Umbilical cord (tissue), 2 donors: ENCODE measurements around the gene NMRAL1. TPM values are rescaled to one million over a fixed set of nuclear protein-coding genes. Genes with fewer than 3 reads are reported as not detected.

Experiments
- DNase-seq: peaks from one replicate; pipeline ENCODE4 v3.0.0-alpha.2; 2015; ENCODE audit warnings: low spot score
- total RNA-seq: library from RNA; depleted of rRNA; stranded (reverse); fragments of >200 nt; gene quantifications from one replicate; pipeline ENCODE4 v1.2.3, GENCODE V29; 2014; ENCODE audit warnings: low replicate concordance; ENCODE audit not compliant: insufficient read depth

The NMRAL1 gene
- total RNA-seq, 1 donor from 2014 or later: 17.1 TPM

- no peak for DNase-seq
These were observed 47.6 kb downstream of the NMRAL1 start for GRCh38 chr16:4426722-4427372.

- DNase-seq: no peak
These were observed 48.3 kb downstream of the NMRAL1 start for GRCh38 chr16:4426021-4426684.

DNA sequence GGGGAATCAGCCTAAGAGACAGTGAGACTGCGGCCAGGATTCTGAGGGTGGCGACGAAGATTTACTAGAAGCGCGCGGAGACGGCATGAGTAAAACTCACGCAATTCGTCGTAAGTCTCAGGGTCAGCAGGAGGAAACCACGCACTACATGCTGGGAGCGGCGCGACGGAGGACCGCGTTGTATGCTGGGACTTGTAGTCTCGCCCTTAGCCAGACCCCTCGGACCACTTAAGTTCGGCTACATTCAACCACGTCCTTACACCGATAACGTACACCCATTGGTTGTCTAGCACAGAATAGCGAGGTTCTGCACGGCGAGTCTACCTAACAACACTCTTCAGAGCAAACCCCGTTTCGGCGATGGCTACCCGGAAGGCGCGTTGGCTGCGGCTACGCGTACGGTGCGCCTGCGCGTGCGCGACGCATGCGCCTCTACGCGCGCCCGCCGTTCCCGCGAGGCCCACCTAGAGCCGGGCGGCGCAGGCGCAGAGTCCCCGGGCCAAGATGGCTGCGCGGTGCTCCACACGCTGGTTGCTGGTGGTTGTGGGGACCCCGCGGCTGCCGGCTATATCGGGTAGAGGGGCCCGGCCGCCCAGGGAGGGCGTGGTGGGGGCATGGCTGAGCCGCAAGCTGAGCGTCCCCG, 48.9 kb downstream of the NMRAL1 start, which contains the start of gene DNAJA3:
DNAJA3 (plus strand) TSS at position 491 of the 643 bp plus-strand sequence; CDS start at position 505, 14 bp downstream.
- peak; percentile 96 for DNase-seq

GRCh38 chr16:4420505-4421105, 53.8 kb downstream of the NMRAL1 start:
- DNase-seq: no peak

DNA sequence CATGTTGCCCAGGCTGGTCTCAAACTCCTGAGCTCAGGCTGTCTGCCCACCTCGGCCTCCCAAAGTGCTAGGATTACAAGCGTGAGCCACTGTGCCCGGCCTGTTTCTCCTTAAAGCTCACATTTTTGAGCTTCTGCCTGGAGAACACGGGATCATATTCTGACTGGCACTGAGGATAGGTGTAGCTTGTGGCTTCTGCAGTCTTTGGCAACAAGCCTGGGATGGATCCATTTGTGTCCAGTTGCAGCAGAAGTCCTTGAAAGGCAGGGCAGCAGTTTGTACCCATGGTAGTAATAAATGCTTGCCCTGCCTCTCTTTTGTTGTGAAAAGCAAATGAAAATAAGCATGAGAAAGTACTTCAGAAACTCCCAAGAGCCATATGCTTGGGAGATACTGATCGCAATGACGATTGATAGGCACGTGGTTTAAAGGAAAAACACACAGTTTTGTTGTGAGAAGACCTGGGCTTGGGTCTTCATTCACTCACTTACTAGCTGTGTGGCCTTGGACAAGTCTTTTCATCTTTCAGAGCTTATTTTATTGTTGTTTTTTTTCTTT, 54.9 kb downstream of the NMRAL1 start:
- no peak for DNase-seq

- peak; percentile 95 for DNase-seq
These were observed 58.0 kb downstream of the NMRAL1 start, which contains the start of gene CORO7 for GRCh38 chr16:4416200-4417032. Gene CORO7, minus strand, starts transcription at chr16:4416596. Its CDS starts 78 bp downstream, at chr16:4416518.

- peak; percentile 55 for DNase-seq
These were observed 58.8 kb downstream of the NMRAL1 start for GRCh38 chr16:4415538-4416199.

GRCh38 chr16:4414187-4414917, 60.1 kb downstream of the NMRAL1 start:
- no peak for DNase-seq

GRCh38 chr16:4412854-4413253, 61.6 kb downstream of the NMRAL1 start:
- DNase-seq: no peak

DNA sequence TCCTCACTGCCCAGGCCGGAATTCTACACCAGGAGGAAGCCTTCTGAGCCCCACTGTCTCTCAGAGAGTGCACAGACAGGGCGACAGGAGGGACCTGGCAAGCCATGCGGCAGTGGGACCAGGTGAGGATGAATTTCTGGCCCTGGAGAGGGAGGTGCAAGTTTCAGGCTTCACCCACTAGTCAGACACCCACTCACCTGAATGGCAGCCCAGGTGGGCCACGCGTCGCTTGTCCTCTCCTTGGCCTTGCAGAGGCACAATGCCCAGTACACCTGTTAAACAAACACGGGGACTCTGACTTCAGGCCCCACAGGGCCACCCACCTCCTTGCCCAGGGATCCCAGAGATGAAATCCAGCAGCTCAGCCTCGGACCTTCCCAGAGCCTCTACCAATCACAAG, 62.3 kb downstream of the NMRAL1 start:
- no peak for DNase-seq

Other genes with a start within 250 kb of the NMRAL1 start
- gene SRL, start 232.5 kb downstream of the NMRAL1 start, total RNA-seq: 1.4 TPM
- gene TFAP4, start 201.6 kb downstream of the NMRAL1 start, total RNA-seq: 24.8 TPM
- gene GLIS2, start 158.6 kb downstream of the NMRAL1 start, total RNA-seq: 8.9 TPM
- 1.7 TPM for gene PAM16, start 123.3 kb downstream of the NMRAL1 start, total RNA-seq
- gene VASN, start 102.8 kb downstream of the NMRAL1 start, total RNA-seq: 57.3 TPM
- gene CORO7, start 58.0 kb downstream of the NMRAL1 start, total RNA-seq: 53.2 TPM
- 17.1 TPM for gene DNAJA3, start 48.8 kb downstream of the NMRAL1 start, total RNA-seq
- gene HMOX2, start 1.8 kb upstream of the NMRAL1 start, total RNA-seq: 32.3 TPM
- 7.9 TPM for gene CDIP1, start 64.1 kb upstream of the NMRAL1 start, total RNA-seq
- gene C16orf96, start 81.7 kb upstream of the NMRAL1 start, total RNA-seq: 0.48 TPM
- 1.4 TPM for gene UBALD1, start 140.3 kb upstream of the NMRAL1 start, total RNA-seq
- 21.9 TPM for gene MGRN1, start 150.2 kb upstream of the NMRAL1 start, total RNA-seq
- 15.9 TPM for gene NUDT16L1, start 218.9 kb upstream of the NMRAL1 start, total RNA-seq